NCI-H748 (cell line): ENCODE measurements around the gene PRUNE2.
A peak's percentile ranks its signal among the peaks of the same experiment; 100 is the strongest.

Source experiments
- DNase-seq: peaks from one replicate; lab custom pipeline; 2025; ENCODE audit not compliant: unreplicated experiment; lab: John Stamatoyannopoulos, UW

Gene PRUNE2

GRCh38 chr9:76738402-76738801, 167.5 kb downstream of the PRUNE2 start:
- DNase-seq = peak; percentile 98

- peak; percentile 32 for DNase-seq
These were observed 168.6 kb downstream of the PRUNE2 start for GRCh38 chr9:76737154-76737902.

- no peak for DNase-seq
These were observed 171.2 kb downstream of the PRUNE2 start for GRCh38 chr9:76734716-76735115.

- no peak for DNase-seq
These were observed 172.8 kb downstream of the PRUNE2 start for GRCh38 chr9:76733096-76733495.

- DNase-seq = no peak
These were observed 173.5 kb downstream of the PRUNE2 start for GRCh38 chr9:76732341-76732958.

GRCh38 chr9:76730801-76731200, 175.1 kb downstream of the PRUNE2 start:
- DNase-seq = no peak

- peak; percentile 99 for DNase-seq
These were observed 175.8 kb downstream of the PRUNE2 start for GRCh38 chr9:76729980-76730737.

GRCh38 chr9:76729116-76729515, 176.8 kb downstream of the PRUNE2 start:
- peak; percentile 50 for DNase-seq

GRCh38 chr9:76725885-76726284, 180.0 kb downstream of the PRUNE2 start:
- peak; percentile 70 for DNase-seq

- peak; percentile 97 for DNase-seq
These were observed 180.8 kb downstream of the PRUNE2 start for GRCh38 chr9:76725011-76725546.

- no peak for DNase-seq
These were observed 185.7 kb downstream of the PRUNE2 start for GRCh38 chr9:76720245-76720644.

- no peak for DNase-seq
These were observed 187.7 kb downstream of the PRUNE2 start for GRCh38 chr9:76718166-76718565.

GRCh38 chr9:76717613-76718012, 188.3 kb downstream of the PRUNE2 start:
- DNase-seq = peak; percentile 67

GRCh38 chr9:76717176-76717575, 188.7 kb downstream of the PRUNE2 start:
- DNase-seq = peak; percentile 92

- DNase-seq = peak; percentile 75
These were observed 189.7 kb downstream of the PRUNE2 start for GRCh38 chr9:76716085-76716672.

GRCh38 chr9:76713381-76713780, 192.5 kb downstream of the PRUNE2 start:
- no peak for DNase-seq

GRCh38 chr9:76709020-76709419, 196.9 kb downstream of the PRUNE2 start:
- no peak for DNase-seq

- DNase-seq = no peak
These were observed 198.4 kb downstream of the PRUNE2 start for GRCh38 chr9:76707510-76707909.

- DNase-seq = peak; percentile 88
These were observed 201.2 kb downstream of the PRUNE2 start for GRCh38 chr9:76704593-76705204.

GRCh38 chr9:76703270-76703669, 202.6 kb downstream of the PRUNE2 start:
- DNase-seq = no peak
